HepG2 (cell line): Measurements from ENCODE around the gene ZBTB17. TPM values are rescaled to one million over a fixed set of nuclear protein-coding genes. Genes with fewer than 3 reads are reported as not detected.

ENCODE experiments used
- ATF5 ChIP-seq: sonication (generic); formaldehyde crosslinking; IDR thresholded peaks from 2 replicates; pipeline ENCODE4 v1.4.0; 2020; ENCODE audit warnings: mild to moderate bottlenecking, low read depth, missing genetic modification reagents
- CEBPG ChIP-seq: IDR thresholded peaks from 2 replicates; pipeline ENCODE4 v1.6.1; 2016
- ETV5 ChIP-seq: IDR thresholded peaks from 2 replicates; pipeline ENCODE4 v1.6.1; 2018; ENCODE audit warnings: missing biosample characterization, missing genetic modification reagents, inconsistent platforms, borderline replicate concordance
- HCFC1 ChIP-seq: fragments of 150-350 bp; IDR thresholded peaks from 2 replicates; pipeline ENCODE4 v1.6.1; 2014; ENCODE audit warnings: low read depth, low read length
- JUN ChIP-seq: sonication (generic); formaldehyde crosslinking; IDR thresholded peaks from 2 replicates; pipeline ENCODE4 v1.4.0; 2020; ENCODE audit warnings: mild to moderate bottlenecking, missing genetic modification reagents
- KLF16 ChIP-seq, 2 experiments: sonication (generic) in 1 of 2; formaldehyde crosslinking in 1 of 2; IDR thresholded peaks; 2 replicates each; pipeline versions ENCODE4 v1.6.1 to v1.8.0; 2016 to 2023; ENCODE audit warnings: missing genetic modification reagents in 2 of 2, missing compliant biosample characterization in 1 of 2
- LCORL ChIP-seq, 2 experiments: fragments of 450-650 bp in 1 of 2; sonication (generic) in 1 of 2; formaldehyde crosslinking in 1 of 2; IDR thresholded peaks; 2 replicates each; pipeline versions ENCODE4 v1.5.0 to v1.6.1; 2017 to 2020; ENCODE audit warnings: antibody characterized with exemption in 1 of 2, missing genetic modification reagents in 1 of 2
- MEF2D ChIP-seq: sonication (generic); formaldehyde crosslinking; IDR thresholded peaks from 2 replicates; pipeline ENCODE4 v1.5.1; 2020; ENCODE audit warnings: mild to moderate bottlenecking, missing genetic modification reagents
- MTF2 ChIP-seq: sonication (generic); formaldehyde crosslinking; IDR thresholded peaks from 2 replicates; pipeline ENCODE4 v1.5.0; 2020; ENCODE audit warnings: missing genetic modification reagents, borderline replicate concordance
- POGK ChIP-seq: sonication (generic); formaldehyde crosslinking; conservative IDR thresholded peaks from 2 replicates; pipeline ENCODE4 v1.8.0; 2022; ENCODE audit warnings: mild to moderate bottlenecking, moderate library complexity, missing genetic modification reagents
- RXRB ChIP-seq: IDR thresholded peaks from 2 replicates; pipeline ENCODE4 v1.6.1; 2016; ENCODE audit warnings: borderline replicate concordance, missing genetic modification reagents, missing compliant biosample characterization
- SOX5 ChIP-seq: IDR thresholded peaks from 2 replicates; pipeline ENCODE4 v1.6.1; 2016; ENCODE audit warnings: borderline replicate concordance
- THAP8 ChIP-seq: sonication (generic); formaldehyde crosslinking; IDR thresholded peaks from 2 replicates; pipeline ENCODE4 v1.5.1; 2020; ENCODE audit warnings: missing genetic modification reagents, mild to moderate bottlenecking, borderline replicate concordance
- TMF1 ChIP-seq: sonication (generic); formaldehyde crosslinking; IDR thresholded peaks from 2 replicates; pipeline ENCODE4 v1.8.1; 2022; ENCODE audit warnings: low read depth, missing genetic modification reagents
- XRCC5 ChIP-seq: fragments of 200-400 bp; formaldehyde crosslinking; optimal IDR thresholded peaks from 2 replicates; pipeline ENCODE3; 2017; ENCODE audit warnings: mild to moderate bottlenecking, low read length
- YEATS2 ChIP-seq: sonication (generic); formaldehyde crosslinking; IDR thresholded peaks from 2 replicates; pipeline ENCODE4 v1.4.0; 2020; ENCODE audit warnings: missing genetic modification reagents, borderline replicate concordance
- ZFP36 ChIP-seq: fragments of 150-350 bp; IDR thresholded peaks from 2 replicates; pipeline ENCODE4 v1.6.1; 2018; ENCODE audit warnings: borderline replicate concordance, low read length, low read depth; ENCODE audit not compliant: partially characterized antibody
- ZFP90 ChIP-seq: sonication (generic); formaldehyde crosslinking; IDR thresholded peaks from 2 replicates; pipeline ENCODE4 v1.8.0; 2022; ENCODE audit warnings: missing genetic modification reagents, mild to moderate bottlenecking, inconsistent platforms, borderline replicate concordance
- ZNF224 ChIP-seq: sonication (generic); formaldehyde crosslinking; IDR thresholded peaks from 2 replicates; pipeline ENCODE4 v1.5.0; 2020; ENCODE audit warnings: mild to moderate bottlenecking, missing genetic modification reagents
- ZNF263 ChIP-seq: sonication (generic); formaldehyde crosslinking; IDR thresholded peaks from 2 replicates; pipeline ENCODE4 v1.4.0; 2020; ENCODE audit warnings: missing genetic modification reagents
- ZNF33B ChIP-seq: sonication (generic); formaldehyde crosslinking; IDR thresholded peaks from 2 replicates; pipeline ENCODE4 v1.5.1; 2020; ENCODE audit warnings: mild to moderate bottlenecking, missing genetic modification reagents
- ZNF382 ChIP-seq: sonication (generic); formaldehyde crosslinking; IDR thresholded peaks from 2 replicates; pipeline ENCODE4 v1.5.0; 2020; ENCODE audit warnings: missing genetic modification reagents, mild to moderate bottlenecking, borderline replicate concordance
- ZNF558 ChIP-seq: sonication (generic); formaldehyde crosslinking; IDR thresholded peaks from 2 replicates; pipeline ENCODE4 v1.9.0; 2022; ENCODE audit warnings: mild to moderate bottlenecking, missing genetic modification reagents, borderline replicate concordance
- ZNF580 ChIP-seq: IDR thresholded peaks from 2 replicates; pipeline ENCODE4 v1.6.1; 2016; ENCODE audit warnings: low read depth, borderline replicate concordance
- ZNF678 ChIP-seq: sonication (generic); formaldehyde crosslinking; IDR thresholded peaks from 2 replicates; pipeline ENCODE4 v1.4.0; 2020; ENCODE audit warnings: mild to moderate bottlenecking, missing genetic modification reagents
- ZNF768 ChIP-seq: sonication (generic); formaldehyde crosslinking; IDR thresholded peaks from 2 replicates; pipeline ENCODE4 v1.4.0; 2020; ENCODE audit warnings: missing genetic modification reagents
- ZNF772 ChIP-seq: sonication (generic); formaldehyde crosslinking; IDR thresholded peaks from 2 replicates; pipeline ENCODE4 v1.5.0; 2020; ENCODE audit warnings: mild to moderate bottlenecking, missing genetic modification reagents
- polyA plus RNA-seq, 8 experiments: library from polyadenylated mRNA; depleted of rRNA in 3 of 8; stranded (reverse) in 7 of 8; unstranded in 1 of 8; fragments of >200 nt; fragmentation: Illumina TruSeq in 4 of 8; extraction: Trizol in 4 of 8; gene quantifications; 2 replicates each; pipeline versions ENCODE4 v1.2.1 to v1.2.3, GENCODE V29; 2011 to 2016; ENCODE audit warnings: low read depth in 4 of 8, missing spikeins in 1 of 8, mixed read lengths in 1 of 8; ENCODE audit not compliant: insufficient read depth in 1 of 8
- total RNA-seq, 5 experiments: library from RNA; depleted of rRNA; stranded (reverse); fragments of >200 nt; fragmentation: Illumina TruSeq; extraction: Trizol; gene quantifications; 2 replicates each; pipeline ENCODE4 v1.2.3, GENCODE V29; 2016; ENCODE audit warnings: low read depth in 1 of 5

ZBTB17 gene
- total and polyA plus RNA-seq, 2 of the 13 experiments (the other 11 are each of a cell fraction or from before 2014, with no cell fraction given) = 16.7 to 17.0 TPM

- TF ChIP-seq XRCC5 (no peak), POGK (0 out of 2 replicates have a peak, but pooled peaks have one; percentile 27), LCORL (IDR thresholded peaks at IDR 0.05) (no peak), LCORL (CRISPR knock-in tag; IDR thresholded peaks at IDR 0.05) (peak; percentile 56), ZNF580 (CRISPR knock-in tag) (no peak), ATF5 (CRISPR knock-in tag) (no peak), SOX5 (CRISPR knock-in tag) (peak; percentile 36; the same call in 1 of the 2 replicates), TMF1 (CRISPR knock-in tag) (no peak), JUN (CRISPR knock-in tag) (no peak), YEATS2 (no peak), ZNF263 (CRISPR knock-in tag) (no peak), RXRB (peak; percentile 43; the same call in 1 of the 2 replicates), ZNF558 (no peak), ETV5 (CRISPR knock-in tag) (peak; percentile 9; the same call in 1 of the 2 replicates), ZNF382 (CRISPR knock-in tag) (no peak), MEF2D (peak; percentile 98), ZFP36 (peak; percentile 22), CEBPG (CRISPR knock-in tag) (peak; percentile 53; the same call in 1 of the 2 replicates), THAP8 (CRISPR knock-in tag) (no peak), ZNF772 (CRISPR knock-in tag) (no peak), ZFP90 (CRISPR knock-in tag) (no peak), ZNF224 (CRISPR knock-in tag) (no peak), ZNF33B (CRISPR knock-in tag) (no peak), KLF16 (CRISPR knock-in tag; IDR thresholded peaks at IDR 0.05) (no peak), ZNF678 (CRISPR knock-in tag) (no peak), ZNF768 (CRISPR knock-in tag) (peak; percentile 99), MTF2 (CRISPR knock-in tag) (no peak), HCFC1 (no peak)
These were observed 36.8 kb upstream of the ZBTB17 start (continued) for GRCh38 chr1:16012590-16013219.
